ELR (cell line): ENCODE measurements around the gene DNM1.
"Not testable (repeated sequence)": the region's sequence is repeated elsewhere in the genome, so short reads cannot be mapped to it uniquely, and the experiment has no call there.

Experiments
- DNase-seq: peaks from one replicate; pipeline ENCODE4 v3.0.0-alpha.2; 2015; ENCODE audit warnings: low read depth

The DNM1 gene

GRCh38 chr9:128224877-128225276 lies 21.7 kb downstream of the DNM1 start:
- DNase-seq = no peak

DNA sequence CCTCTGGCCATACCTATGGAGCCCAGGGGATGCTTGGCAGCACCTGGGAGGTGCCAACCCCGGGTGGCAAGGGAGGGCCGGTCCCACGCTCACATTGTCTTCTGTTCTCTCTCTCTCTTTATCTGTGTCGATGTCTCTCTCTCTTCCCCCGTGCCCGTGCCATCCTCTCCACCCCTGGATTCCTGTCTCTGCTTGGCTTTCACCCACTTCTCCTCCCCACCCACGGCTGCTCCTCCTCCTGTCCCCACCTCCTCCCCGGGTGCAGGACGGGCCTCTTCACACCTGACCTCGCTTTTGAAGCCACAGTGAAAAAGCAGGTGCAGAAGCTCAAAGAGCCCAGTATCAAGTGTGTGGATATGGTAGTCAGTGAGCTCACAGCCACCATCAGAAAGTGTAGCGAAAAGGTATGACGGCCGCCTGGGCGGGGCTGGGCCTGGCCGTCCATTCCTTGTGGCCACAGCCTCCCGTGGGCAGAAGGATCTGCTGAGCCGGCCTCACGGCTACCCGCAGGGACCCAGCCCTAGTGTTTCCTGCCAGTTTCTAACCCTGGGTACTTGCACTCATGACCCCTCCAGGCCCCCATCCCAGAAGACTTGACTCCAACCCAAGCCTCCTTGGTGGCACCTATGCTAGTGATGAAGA lies 22.7 kb downstream of the DNM1 start:
- no peak for DNase-seq

DNA sequence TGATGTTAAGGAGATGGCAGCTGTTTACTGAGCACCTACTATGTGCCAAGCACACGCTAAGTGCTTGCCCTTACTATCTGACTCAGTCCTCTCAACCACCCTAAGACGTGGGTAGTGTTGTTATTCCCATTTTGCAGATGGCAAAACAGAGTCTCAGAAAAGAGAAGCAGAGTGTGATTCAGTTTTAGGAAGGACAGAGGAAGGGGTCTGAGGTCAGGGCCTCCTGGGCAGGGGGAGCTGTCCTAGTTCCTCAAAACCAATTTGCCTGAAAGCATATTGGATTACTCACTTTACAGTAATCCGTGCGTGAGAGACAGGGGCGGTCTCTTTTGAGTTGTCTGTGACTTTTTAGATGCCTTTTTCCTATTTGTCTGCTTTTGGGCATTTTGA lies 23.2 kb downstream of the DNM1 start:
- no peak for DNase-seq

DNA sequence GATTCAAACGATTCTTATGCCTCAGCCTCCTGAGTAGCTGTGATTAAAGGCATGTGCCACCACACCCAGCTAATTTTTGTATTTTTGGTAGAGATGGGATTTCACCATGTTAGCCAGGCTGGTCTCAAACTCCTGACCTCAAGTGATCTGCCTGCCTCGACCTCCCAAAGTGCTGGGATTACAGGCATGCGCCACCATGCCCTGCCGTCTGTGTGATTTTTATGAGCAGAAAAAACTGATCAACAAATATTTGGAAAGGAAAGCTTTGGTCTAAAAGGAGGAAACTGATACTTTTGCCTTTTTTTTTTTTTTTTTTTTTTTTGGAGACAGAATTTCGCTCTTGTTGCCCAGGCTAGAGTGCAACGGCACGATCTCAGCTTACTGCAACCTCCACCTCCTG lies 27.7 kb downstream of the DNM1 start:
- not testable (repeated sequence) for DNase-seq

DNA sequence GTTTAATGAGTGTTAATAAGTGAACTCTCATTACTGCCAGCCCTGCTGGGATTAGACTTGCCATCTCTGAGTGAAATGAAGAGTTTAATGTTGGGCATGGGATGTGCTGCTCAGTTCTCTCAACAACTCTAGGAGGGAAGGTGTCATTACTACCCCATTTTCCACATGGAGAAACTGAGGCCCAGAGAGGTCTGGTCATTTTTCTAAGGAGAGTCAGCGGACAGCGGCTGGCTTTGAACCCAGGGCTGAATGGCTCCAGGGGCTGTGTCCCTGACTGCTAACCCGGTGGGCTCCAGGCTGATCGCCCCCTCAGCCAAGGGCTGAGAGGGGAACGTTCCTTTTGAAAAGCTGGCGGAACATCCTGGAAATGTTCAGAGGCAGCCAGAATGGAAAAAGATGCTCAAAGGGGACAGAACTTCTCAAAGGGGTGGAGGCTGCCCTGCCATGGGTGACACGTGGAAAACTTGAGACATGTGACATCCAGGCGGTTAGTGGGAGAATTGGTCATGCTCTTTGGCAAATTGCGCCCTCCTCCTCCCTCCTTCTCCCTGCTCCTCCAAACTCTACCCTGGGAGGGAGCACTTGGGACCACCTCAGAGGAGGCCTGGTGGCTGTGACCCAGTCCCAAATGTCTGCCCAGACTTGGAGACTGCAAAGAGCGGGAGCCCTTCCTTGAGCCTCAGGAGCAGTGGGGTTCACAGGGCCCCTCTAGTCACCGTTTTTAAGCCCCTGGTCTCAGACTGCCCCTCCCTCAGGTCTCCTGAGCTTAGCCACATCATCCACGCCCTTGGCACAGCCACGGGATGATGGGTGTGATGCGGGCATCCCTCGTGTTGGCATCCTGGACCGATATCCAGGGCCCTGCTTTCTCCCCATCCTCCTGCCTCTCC lies 28.7 kb downstream of the DNM1 start:
- DNase-seq = no peak

GRCh38 chr9:128232528-128233428 lies 29.6 kb downstream of the DNM1 start:
- no peak for DNase-seq

- DNase-seq = no peak
Measured at GRCh38 chr9:128233817-128234406, 30.7 kb downstream of the DNM1 start.

DNA sequence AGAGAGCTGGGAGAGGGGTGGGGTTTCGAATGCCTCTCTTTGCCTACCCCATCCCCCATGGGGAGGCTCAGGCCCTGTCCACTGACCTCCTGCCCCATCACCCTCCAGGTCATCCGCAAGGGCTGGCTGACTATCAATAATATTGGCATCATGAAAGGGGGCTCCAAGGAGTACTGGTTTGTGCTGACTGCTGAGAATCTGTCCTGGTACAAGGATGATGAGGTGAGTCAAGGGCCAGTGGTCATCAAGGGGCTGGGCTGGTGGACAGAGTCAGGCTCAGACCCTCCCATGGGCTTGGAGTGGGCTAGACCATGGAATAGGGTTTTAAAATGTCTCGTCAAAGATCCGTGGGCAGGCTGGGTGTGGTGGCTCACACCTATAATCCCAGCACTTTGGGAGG lies 38.9 kb downstream of the DNM1 start:
- DNase-seq = no peak

- DNase-seq = no peak
Measured at GRCh38 chr9:128242828-128243214, 39.6 kb downstream of the DNM1 start.

DNA sequence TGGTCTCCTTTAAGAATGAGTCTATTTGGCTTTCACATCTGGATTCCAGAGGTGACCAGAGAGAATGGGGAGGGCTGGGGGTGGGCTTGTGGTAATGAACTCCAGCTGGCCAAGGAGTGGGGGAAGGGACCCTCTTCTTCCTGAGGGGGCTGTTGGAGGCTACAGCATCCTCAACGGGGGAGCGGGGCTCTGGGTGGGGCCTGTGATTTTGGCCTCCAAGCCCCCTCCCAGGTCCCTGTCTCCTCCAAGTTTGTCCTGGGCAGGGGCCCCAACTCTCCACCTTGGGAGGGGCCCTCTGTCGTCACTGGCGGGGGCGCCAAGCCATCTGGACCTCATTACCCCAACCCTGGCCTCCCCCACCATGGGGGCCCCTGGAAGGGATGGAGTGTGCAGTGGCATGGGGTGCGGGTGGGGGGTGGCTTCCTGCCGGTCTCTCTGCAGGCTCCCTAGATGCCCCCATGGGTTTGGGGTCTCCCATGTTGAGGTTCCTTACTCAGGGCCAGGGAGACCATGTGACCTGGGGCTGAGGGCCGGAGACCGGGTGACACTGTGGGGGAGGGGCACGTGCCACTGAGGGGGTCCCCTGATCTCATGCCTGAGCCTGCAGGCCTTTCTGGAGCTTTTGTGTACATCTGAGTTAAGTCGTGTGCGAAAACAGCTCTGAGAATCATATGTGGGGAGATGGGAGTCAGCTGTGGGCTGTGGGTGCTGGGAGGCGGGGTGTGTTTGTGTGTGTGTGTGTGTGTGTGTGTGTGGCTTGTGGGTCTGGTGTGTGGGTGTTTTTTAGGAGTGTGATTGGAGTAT lies 40.2 kb downstream of the DNM1 start:
- no peak for DNase-seq

- no peak for DNase-seq
Measured at GRCh38 chr9:128244091-128244836, 41.1 kb downstream of the DNM1 start.

DNA sequence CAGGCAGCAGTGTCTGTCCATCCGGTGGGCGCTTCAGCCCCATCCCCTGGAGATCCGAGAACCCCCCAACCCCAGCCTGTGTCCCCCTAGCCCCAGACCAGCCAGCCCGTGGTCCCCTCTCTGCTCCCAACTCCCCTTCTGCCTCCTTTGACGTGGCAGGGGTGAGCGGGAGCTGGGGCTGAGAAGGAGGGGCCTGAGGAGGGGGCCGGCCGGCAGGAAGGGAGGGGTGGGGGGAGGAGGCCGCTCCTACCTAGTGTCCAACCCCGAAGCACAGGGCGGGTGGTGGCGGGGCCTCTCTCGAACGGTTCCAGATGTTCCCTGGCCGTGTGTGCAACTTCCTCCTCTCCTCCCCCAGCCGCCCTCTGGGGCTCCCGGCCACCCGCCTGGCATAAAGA lies 41.7 kb downstream of the DNM1 start:
- peak; percentile 73 for DNase-seq

DNA sequence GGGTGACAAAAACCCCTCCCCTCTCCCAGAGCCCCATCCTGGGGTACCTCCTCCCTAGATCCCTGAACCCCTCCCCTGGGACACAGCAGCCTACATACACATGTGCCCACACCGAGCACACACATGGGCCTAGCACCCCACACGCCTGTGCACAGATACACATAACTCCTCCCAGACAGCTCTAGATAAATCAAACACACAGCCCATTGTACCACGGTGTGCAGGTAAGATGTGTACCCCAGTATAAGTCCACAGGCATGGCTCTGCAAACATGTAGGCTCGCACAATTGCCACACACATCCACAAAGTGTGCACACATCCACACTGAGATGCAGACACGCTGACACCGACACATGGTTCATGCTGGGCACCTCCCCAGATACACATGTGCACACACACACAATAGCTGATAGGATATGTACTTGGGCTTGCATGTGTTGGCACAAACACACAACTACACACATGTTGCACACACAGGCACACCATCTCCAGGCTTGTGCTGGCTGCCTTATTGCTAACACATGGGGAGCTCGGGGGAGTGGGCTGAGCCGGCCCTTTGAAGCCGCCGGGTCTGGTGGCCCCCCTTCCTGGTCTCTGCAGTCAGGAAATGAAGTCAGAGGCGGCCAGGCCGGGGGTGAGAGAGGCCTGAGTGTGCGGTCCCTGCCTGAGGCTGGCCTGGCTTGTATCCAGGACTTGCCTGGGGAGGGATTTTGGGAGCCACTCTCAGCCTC lies 42.4 kb downstream of the DNM1 start:
- DNase-seq = peak; percentile 87

- no peak for DNase-seq
Measured at GRCh38 chr9:128246471-128246870, 43.3 kb downstream of the DNM1 start.

- DNase-seq = no peak
Measured at GRCh38 chr9:128247226-128247803, 44.1 kb downstream of the DNM1 start.

DNA sequence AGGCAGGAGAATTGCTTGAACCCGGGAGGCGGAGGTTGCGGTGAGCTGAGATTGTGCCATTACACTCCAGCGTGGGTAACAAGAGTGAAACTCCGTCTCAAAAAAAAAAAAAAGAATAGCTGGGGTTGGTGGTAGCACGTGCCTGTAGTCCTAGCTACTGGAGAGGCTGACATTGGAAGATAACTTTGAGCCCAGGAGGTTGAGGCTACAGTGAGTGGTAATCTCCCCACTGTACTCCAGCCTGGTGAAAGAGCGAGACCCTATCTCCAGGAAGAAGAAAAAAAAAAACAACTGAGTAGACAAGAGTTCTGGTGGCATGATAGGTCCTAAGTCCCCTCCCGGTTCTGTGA lies 46.4 kb downstream of the DNM1 start:
- DNase-seq = no peak

DNA sequence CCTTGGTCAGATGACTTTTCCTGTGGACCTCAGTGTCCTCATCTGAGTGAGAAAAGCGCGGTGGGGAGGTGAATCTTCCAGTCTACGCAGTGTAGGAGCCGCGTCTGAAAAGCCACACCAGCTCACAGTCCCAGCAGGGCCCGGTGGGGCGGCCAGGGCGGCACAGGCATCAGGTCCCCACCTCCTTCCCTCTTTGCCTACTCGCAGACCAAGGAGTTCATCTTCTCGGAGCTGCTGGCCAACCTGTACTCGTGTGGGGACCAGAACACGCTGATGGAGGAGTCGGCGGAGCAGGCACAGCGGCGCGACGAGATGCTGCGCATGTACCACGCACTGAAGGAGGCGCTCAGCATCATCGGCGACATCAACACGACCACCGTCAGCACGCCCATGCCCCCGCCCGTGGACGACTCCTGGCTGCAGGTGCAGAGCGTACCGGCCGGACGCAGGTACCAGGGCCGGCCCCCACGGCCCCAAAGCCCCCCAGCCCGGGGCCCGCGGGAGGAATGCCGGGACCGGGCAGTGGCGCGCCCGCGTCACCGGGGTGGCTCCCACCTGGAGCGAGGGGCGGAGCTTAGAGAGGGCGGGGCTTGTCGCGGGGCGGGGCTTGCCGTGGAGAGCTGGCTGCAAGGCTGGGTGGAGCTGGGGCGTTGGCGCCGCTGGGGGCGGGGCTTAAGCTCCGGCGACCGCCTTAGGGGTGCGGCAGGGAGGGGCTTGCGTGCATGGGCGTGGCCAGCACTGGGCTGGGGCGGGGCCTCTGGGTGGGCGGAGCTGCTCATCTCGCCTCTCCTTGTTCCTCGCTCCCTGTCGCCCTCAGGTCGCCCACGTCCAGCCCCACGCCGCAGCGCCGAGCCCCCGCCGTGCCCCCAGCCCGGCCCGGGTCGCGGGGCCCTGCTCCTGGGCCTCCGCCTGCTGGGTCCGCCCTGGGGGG lies 47.0 kb downstream of the DNM1 start:
- DNase-seq = peak; percentile 72
